NCI-H82 (cell line): ENCODE data around the gene TNFSF13.

Experiments
- DNase-seq: peaks from one replicate; lab custom pipeline; 2025; lab: John Stamatoyannopoulos, UW

The TNFSF13 gene, protein sequence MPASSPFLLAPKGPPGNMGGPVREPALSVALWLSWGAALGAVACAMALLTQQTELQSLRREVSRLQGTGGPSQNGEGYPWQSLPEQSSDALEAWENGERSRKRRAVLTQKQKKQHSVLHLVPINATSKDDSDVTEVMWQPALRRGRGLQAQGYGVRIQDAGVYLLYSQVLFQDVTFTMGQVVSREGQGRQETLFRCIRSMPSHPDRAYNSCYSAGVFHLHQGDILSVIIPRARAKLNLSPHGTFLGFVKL

DNA sequence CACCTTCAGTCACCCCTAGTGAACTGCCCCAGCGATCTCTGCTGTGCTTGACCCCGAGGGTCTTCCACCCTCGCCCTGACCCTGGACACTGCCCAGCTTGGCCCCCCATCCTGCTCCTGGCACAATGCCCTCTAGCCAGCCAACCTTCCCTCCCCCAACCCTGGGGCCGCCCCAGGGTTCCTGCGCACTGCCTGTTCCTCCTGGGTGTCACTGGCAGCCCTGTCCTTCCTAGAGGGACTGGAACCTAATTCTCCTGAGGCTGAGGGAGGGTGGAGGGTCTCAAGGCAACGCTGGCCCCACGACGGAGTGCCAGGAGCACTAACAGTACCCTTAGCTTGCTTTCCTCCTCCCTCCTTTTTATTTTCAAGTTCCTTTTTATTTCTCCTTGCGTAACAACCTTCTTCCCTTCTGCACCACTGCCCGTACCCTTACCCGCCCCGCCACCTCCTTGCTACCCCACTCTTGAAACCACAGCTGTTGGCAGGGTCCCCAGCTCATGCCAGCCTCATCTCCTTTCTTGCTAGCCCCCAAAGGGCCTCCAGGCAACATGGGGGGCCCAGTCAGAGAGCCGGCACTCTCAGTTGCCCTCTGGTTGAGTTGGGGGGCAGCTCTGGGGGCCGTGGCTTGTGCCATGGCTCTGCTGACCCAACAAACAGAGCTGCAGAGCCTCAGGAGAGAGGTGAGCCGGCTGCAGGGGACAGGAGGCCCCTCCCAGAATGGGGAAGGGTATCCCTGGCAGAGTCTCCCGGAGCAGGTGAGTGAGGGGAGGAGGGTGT lies at the start of gene TNFSF13:
TNFSF13 (plus strand) TSS at position 207 of the 776 bp plus-strand sequence; CDS start at position 497, 290 bp downstream.
- DNase-seq = no peak

GRCh38 chr17:7508846-7509245 lies 49.7 kb upstream of the TNFSF13 start:
- no peak for DNase-seq

DNA sequence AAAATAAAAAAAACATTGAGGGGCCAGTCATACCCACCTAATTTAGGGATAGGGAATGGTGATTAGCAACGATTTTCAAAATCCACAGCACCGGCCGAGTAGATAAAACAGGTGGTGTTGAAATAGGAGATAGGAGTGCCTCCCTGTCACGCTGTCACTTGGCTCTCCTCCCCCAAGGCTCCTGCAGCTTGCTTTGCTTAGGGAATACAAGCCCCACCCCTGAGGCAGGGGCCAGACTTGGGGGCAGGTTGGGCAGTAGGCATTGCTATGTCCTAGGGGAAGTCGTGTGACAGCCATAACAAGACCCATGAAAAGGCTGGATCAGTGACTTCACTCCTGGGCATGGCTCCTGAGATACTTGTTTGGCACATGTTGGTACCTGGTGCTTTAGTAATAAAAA lies 48.6 kb upstream of the TNFSF13 start:
- DNase-seq = no peak

GRCh38 chr17:7511108-7511507 lies 47.4 kb upstream of the TNFSF13 start:
- no peak for DNase-seq

DNA sequence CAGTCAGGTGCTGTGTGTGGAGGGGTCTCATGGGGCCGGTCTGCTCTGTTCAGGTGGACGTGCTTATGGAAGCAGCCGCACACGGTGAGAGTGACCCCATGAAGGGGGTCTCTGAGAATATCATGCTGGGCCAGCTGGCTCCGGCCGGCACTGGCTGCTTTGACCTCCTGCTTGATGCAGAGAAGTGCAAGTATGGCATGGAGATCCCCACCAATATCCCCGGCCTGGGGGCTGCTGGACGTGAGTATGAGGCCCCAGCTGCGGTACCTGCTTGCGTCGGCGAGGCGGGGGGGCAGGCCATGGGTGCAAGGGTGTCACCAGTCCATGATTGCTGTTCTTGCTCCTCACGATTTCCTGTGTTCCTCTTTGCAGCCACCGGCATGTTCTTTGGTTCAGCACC lies 46.4 kb upstream of the TNFSF13 start:
- DNase-seq = no peak

DNA sequence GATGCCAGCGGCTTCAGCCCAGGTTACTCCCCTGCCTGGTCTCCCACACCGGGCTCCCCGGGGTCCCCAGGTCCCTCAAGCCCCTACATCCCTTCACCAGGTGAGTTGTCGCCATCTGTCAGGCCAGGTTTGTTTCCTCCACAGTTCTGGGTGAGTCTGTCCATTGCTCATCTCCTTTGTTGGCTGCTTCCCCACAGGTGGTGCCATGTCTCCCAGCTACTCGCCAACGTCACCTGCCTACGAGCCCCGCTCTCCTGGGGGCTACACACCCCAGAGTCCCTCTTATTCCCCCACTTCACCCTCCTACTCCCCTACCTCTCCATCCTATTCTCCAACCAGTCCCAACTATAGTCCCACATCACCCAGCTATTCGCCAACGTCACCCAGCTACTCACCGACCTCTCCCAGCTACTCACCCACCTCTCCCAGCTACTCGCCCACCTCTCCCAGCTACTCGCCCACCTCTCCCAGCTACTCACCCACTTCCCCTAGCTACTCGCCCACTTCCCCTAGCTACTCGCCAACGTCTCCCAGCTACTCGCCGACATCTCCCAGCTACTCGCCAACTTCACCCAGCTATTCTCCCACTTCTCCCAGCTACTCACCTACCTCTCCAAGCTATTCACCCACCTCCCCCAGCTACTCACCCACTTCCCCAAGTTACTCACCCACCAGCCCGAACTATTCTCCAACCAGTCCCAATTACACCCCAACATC lies 45.6 kb upstream of the TNFSF13 start:
- no peak for DNase-seq

GRCh38 chr17:7513850-7514419 lies 44.6 kb upstream of the TNFSF13 start:
- no peak for DNase-seq

DNA sequence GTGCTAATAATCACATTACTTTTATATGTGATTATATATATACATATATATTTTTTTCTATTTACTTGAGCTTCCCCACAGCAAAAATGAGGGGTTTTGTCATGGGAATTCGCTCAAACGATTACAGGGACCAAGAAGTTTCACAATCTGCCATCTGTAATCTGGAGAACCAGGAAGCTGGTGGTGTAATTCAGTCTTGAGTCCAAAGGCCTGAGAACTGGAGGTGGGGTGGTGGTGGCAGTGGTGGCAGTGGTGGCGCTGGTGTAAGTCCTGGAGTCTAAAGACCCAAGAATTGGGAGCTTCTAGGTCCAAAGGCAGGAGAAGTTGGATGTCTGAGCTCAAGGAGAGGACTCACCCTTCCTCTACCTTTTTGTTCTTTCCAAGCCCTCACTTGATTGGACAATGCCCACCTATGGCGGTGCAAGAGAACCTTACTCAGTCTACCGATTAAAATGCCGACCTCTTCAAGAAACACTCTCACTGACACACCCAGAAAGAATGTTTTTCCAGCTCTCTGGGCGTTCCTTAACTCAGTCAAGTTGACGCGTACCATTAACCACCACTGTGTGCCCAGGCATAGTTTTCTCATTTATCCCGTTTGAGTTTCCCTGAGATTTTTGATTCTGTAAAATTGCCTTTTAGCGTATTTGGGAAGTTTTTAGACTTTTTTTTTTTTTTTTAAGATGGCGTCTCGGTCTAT lies 42.5 kb upstream of the TNFSF13 start:
- DNase-seq = no peak

GRCh38 chr17:7523033-7523432 lies 35.5 kb upstream of the TNFSF13 start:
- DNase-seq = peak; percentile 80

GRCh38 chr17:7528842-7529241 lies 29.7 kb upstream of the TNFSF13 start:
- DNase-seq = no peak

DNA sequence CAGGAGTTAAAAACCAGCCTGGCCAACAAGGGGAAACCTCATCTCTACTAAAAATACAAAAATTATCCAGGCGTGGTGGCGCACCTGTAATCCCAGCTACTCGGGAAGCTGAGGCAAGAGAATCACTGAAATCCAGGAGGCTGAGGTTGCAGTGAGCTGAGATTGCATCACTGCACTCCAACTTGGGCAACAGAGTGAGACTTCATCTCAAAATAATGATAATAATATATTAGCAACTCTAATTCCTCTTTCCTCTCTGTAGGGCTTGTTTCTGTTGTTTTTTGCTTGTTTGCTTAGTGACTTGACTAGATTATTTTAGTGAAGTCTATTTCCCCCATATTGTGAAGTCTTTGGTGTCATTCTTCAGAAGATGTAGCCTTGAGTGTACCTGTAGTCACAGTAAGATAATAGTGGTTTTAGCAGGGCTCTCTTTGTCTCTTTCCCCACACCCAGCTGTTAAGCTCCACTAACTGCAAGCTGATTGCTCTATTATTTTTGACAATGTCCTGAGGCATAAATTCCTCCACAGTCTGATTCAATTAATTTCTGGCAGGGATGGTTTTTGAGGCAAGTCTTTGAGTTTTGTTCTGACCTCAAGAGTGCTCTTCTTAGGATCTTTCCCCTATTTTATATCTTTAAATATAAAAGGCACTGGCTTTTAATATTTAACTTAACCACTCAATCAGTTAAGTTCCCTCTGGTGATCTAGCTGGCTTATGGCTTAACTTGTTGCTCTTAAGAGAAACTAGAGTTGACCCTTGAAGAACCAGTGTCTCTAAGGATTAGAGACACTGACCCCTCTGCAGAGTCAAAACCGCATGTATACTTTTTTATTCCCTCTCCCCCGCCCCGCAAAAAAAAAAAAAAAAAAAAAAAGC lies 28.3 kb upstream of the TNFSF13 start:
- DNase-seq = no peak

- no peak for DNase-seq
Observed at GRCh38 chr17:7538050-7538449, 20.5 kb upstream of the TNFSF13 start.

DNA sequence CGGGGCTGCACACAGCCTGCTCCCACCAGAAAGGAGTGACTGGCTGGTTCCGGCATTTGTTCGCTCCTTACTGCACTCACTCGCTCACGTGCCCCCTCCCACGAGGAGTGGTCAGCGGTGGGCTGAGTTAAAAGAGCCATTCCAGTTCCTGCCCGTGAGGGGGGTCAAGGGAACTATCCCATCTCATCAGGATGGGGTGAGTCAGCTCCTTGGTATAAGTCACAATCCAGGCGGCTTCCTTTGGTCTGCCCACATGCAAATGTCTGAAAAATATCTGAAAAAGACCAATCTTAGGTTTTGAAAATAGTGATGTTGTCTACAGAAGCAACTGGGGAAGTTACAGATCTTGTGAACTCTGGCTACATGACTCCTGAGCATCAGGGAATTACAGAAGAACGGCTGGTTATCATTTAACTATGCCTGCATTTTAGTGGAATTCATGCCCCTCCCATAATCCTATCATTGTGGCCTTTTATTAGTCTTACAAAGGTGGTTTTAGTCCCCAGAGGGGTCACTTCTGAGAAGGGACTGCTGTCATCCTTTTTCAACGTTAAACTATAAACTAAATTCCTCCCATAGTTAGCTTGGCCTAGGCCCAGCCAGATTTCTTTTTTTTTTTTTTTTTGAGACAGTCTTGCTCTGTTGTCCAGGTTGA lies 19.5 kb upstream of the TNFSF13 start:
- no peak for DNase-seq

- DNase-seq = no peak
Observed at GRCh38 chr17:7541074-7541621, 17.4 kb upstream of the TNFSF13 start.

GRCh38 chr17:7544911-7545310 lies 13.6 kb upstream of the TNFSF13 start:
- DNase-seq = no peak

- peak; percentile 27 for DNase-seq
Observed at GRCh38 chr17:7548585-7549400, 9.8 kb upstream of the TNFSF13 start, which contains the start of gene TNFSF12. Gene TNFSF12, plus strand, starts transcription at chr17:7549058. Its CDS starts 96 bp downstream, at chr17:7549154.

DNA sequence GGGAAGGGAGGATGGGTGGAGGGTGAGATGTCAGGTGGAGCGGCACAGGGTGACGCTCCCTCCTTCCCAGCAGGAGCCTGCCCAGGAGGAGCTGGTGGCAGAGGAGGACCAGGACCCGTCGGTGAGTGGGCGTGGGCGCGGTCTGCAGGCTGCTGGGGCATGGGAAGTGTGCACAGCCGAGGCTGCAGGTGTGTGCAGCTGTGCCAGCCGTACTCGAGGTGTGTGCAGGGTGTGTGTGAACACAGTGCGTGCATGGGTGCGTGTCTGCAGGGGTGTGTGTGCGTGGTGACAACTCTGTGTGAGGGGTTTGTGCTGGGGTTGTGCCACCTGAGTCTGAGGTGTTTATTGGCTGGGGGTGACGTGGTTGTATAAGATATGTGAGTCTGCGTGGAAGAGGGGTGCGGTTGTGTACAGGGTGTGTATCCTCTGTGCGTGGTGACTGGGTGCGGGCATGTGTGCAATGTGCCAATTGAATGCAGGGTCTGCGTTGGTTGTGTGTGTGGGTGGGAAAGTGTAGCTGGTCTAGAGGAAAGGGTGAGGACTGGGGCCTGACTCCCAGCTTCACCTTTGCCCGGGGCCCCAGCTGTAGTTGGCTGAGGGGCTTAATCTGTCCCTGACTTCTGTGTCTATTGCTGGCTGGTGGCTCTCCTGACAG lies 9.0 kb upstream of the TNFSF13 start:
- DNase-seq = no peak

DNA sequence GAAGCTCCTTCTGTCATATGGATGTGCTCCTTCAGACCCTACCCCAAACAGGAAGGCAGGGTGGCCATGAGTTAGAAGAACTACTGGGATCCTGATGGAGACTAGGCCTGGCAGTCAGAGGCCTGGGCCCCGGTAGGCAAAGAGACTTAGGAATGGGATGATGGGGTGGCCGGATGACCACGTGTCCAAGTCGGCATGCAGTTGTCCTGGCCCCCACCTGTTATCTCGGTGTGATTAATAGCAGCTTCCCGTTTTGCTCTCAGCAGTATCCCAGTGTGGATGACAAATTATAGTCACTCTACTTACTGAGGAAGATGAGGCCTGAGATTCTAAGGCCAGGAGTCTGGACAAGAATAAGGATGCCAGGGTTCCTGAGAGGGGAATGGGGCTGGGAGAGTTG lies 8.2 kb upstream of the TNFSF13 start:
- no peak for DNase-seq

DNA sequence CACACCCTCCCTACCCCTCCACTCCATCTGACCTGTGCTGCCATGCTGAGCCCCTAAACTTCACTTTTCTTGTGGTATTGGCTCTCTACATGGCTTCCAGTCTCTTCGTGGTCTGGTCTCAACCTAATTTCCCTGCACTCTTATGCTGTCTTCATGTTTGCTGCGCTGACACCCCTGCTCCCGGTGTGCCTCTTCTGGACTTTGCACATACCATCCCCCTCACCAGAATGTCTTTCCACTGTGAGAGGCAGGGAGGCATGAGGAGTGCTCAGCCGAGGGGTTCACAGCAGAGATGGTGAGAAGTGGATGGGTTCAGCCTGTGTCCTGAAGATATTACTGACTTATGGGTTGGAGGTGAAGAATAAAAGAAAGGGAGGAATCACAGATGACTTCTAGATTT lies 7.2 kb upstream of the TNFSF13 start:
- no peak for DNase-seq
